Naive thymus-derived CD4-positive, alpha-beta T cell (primary cell): ENCODE data around the gene CADPS. TPM values are rescaled to one million over a fixed set of nuclear protein-coding genes. Genes with fewer than 3 reads are reported as not detected.

ENCODE experiments used
- ATAC-seq: fragments of 150-1000 bp; cut with Tn5 transposase; 2 replicates; pipeline ENCODE4 v1.10.0; 2021; ENCODE audit warnings: mild to moderate bottlenecking, moderate library complexity
- CTCF ChIA-PET: fragments of 350-600 bp; sonication (Branson Sonifier 250); formaldehyde crosslinking; loops from one replicate; lab custom pipeline; 2021; ENCODE audit warnings: antibody characterized with exemption; lab: Charles Lee
- POLR2A ChIA-PET: fragments of 350-600 bp; sonication (Branson Sonifier 250); formaldehyde crosslinking; loops from one replicate; lab custom pipeline; 2021; ENCODE audit warnings: antibody characterized with exemption, inconsistent platforms; lab: Charles Lee
- DNase-seq, 9 donors: peaks; one replicate each; pipeline versions ENCODE4 v3.0.0 to v3.0.0-alpha.2; 2020 to 2022; ENCODE audit warnings: mixed read lengths in 1 of 9
- H3K27ac ChIP-seq: one replicate; pipeline ENCODE4 v1.7.0; 2013; ENCODE audit warnings: mild to moderate bottlenecking, low read depth, low read length, moderate library complexity
- H3K27me3 ChIP-seq, 2 donors: one replicate each; pipeline ENCODE4 v1.7.0; 2013; ENCODE audit warnings: low read length in 2 of 2, mild to moderate bottlenecking in 2 of 2, moderate library complexity in 2 of 2; ENCODE audit not compliant: control insufficient read depth in 2 of 2, insufficient read depth in 2 of 2
- H3K36me3 ChIP-seq, 3 experiments: 1 replicate in 2 of 3; 2 replicates in 1 of 3; pipeline ENCODE4 v1.7.0; 2013; ENCODE audit warnings: low read length in 3 of 3, mild to moderate bottlenecking in 3 of 3, moderate library complexity in 1 of 3; ENCODE audit not compliant: insufficient read depth in 3 of 3, control insufficient read depth in 2 of 3
- H3K4me1 ChIP-seq, 2 donors: one replicate each; pipeline ENCODE4 v1.7.0; 2013; ENCODE audit warnings: low read length in 2 of 2, mild to moderate bottlenecking in 2 of 2, moderate library complexity in 1 of 2; ENCODE audit not compliant: control insufficient read depth in 2 of 2, insufficient read depth in 2 of 2
- H3K4me3 ChIP-seq: 2 replicates; pipeline ENCODE4 v1.7.0; 2013; ENCODE audit warnings: mild to moderate bottlenecking, low read length
- H3K9me3 ChIP-seq, 3 experiments: 1 replicate in 2 of 3; 2 replicates in 1 of 3; pipeline ENCODE4 v1.7.0; 2013; ENCODE audit warnings: low read length in 3 of 3; ENCODE audit not compliant: control insufficient read depth in 2 of 3
- H3K27ac Mint-ChIP-seq, 9 donors: one replicate each; pipeline ENCODE4 v1.8.0; 2020 to 2022; ENCODE audit warnings: mixed read lengths in 9 of 9, mild to moderate bottlenecking in 8 of 9, moderate library complexity in 5 of 9, inconsistent platforms in 2 of 9
- H3K27me3 Mint-ChIP-seq, 5 donors: one replicate each; pipeline ENCODE4 v1.8.0; 2021 to 2022; ENCODE audit warnings: mixed read lengths in 5 of 5, mild to moderate bottlenecking in 1 of 5
- H3K36me3 Mint-ChIP-seq, 5 donors: one replicate each; pipeline ENCODE4 v1.8.0; 2020 to 2022; ENCODE audit warnings: mixed read lengths in 5 of 5, mild to moderate bottlenecking in 3 of 5, inconsistent platforms in 1 of 5
- H3K4me1 Mint-ChIP-seq, 7 donors: one replicate each; pipeline ENCODE4 v1.8.0; 2020 to 2022; ENCODE audit warnings: mixed read lengths in 7 of 7, mild to moderate bottlenecking in 3 of 7, inconsistent platforms in 1 of 7
- H3K4me3 Mint-ChIP-seq, 10 donors: one replicate each; pipeline ENCODE4 v1.8.0; 2020 to 2022; ENCODE audit warnings: mild to moderate bottlenecking in 10 of 10, mixed read lengths in 10 of 10, moderate library complexity in 6 of 10, inconsistent platforms in 2 of 10
- H3K9me3 Mint-ChIP-seq, 11 donors: one replicate each; pipeline ENCODE4 v1.8.0; 2020 to 2022; ENCODE audit warnings: mixed read lengths in 11 of 11, mild to moderate bottlenecking in 4 of 11, inconsistent platforms in 1 of 11, moderate library complexity in 1 of 11
- intact Hi-C, 2 donors: fragments of 100-400 bp; cut with micrococcal nuclease; formaldehyde crosslinking; loops; one replicate each; pipeline ENCODE4 v1.15.1; 2023
- polyA plus RNA-seq, 2 donors: library from polyadenylated mRNA; unstranded; fragments of 300-500 nt; fragmentation: Illumina TruSeq; gene quantifications; one replicate each; pipeline ENCODE4 v1.2.3, GENCODE V29; 2021
- total RNA-seq, 6 experiments: library from RNA in 5 of 6; stranded (reverse) in 5 of 6; gene quantifications; 1 replicate in 5 of 6; 2 replicates in 1 of 6; pipeline ENCODE4 v1.2.3 and lab custom pipeline; 2021 to 2026

Gene CADPS
- total and polyA plus RNA-seq, 7 experiments from 2014 or later: not detected

DNA sequence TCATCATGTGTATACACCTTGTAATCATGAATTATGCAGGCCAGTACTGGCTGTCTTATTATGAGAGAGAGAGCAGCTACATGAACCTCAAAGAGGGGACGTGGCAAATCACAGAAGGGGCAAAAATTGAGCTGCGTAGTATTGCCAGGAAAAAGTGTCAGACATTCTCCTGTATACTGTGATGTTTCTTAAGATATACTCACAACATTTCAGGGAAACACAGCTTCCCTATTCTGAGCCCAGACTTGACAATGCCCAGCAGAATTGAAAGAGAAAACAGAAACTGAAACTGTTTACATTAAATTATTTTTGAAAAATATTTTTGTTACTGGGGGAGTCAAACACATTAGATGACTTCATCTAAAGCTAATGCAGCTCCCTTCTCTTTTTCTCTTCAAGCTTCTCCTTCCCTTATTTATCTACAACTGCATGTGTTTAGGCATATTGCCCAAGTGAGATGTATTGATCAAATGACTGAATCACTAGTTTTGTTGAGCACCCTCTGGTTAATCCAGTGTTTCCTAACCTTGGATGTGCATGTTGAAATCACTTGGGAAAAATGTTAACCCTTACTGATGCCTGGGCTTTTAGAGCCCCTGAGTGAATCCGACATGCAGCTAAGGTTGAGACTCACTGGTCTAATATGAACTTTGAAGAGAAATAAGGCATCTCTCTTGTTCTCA, 39.5 kb downstream of the CADPS start:
- Histone ChIP-seq H3K27me3 (no peaks in the 10 kb centered on the region), H3K4me1 (no peaks in the 10 kb centered on the region), H3K36me3 (no peaks in the 10 kb centered on the region), H3K4me3 (no peak overlapping the region), H3K27ac (no peak overlapping the region), H3K9me3 (no peaks in the 10 kb centered on the region)
- no peak overlapping the region for H3K27ac Mint-ChIP-seq
- no peak for DNase-seq
- no peaks in the 10 kb centered on the region for H3K36me3 Mint-ChIP-seq
- peaks cover 0 to 6% (median 0%) of the 10 kb centered on the region in 11 donors for H3K9me3 Mint-ChIP-seq
- no peak for ATAC-seq
- CTCF ChIA-PET: no interaction called here
- peaks cover 0 to 3% (median 0%) of the 10 kb centered on the region in 7 donors for H3K4me1 Mint-ChIP-seq
- intact Hi-C loops: no loop called here
- no peak overlapping the region for H3K4me3 Mint-ChIP-seq
- POLR2A ChIA-PET: no interaction called here
- peaks cover 0 to 6% (median 0%) of the 10 kb centered on the region in 5 donors for H3K27me3 Mint-ChIP-seq

DNA sequence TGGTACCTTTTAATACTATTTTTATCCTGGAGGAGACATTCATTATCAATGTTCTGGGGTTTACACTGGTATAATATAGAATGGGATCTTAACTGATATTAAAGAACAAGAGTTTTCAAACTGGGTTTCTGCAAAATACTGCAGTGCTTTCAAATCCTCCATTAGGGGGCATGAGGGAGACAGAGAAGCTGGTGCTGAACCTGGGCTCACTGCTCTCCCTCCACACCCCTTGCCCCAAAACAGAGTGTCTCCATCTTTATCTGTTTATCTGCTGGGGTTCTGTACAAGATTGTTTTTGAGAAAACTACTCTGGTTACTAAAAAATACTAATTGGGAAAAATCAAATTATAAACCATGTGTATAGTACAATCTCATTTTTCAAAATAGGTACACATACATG, 41.7 kb downstream of the CADPS start:
- H3K27me3 ChIP-seq: no peaks in the 10 kb centered on the region
- no peak overlapping the region for H3K4me3 ChIP-seq
- no peaks in the 10 kb centered on the region for H3K4me1 ChIP-seq
- ChIA-PET CTCF (no interaction called here), POLR2A (no interaction called here)
- no peaks in the 10 kb centered on the region for H3K27me3 Mint-ChIP-seq
- intact Hi-C loops: no loop called here
- no peak overlapping the region for H3K27ac Mint-ChIP-seq
- H3K9me3 Mint-ChIP-seq: no peaks in the 10 kb centered on the region
- H3K4me1 Mint-ChIP-seq: peaks cover 0 to 3% (median 0%) of the 10 kb centered on the region in 7 donors
- ATAC-seq (no peak), DNase-seq (no peak)
- no peaks in the 10 kb centered on the region for H3K36me3 ChIP-seq
- H3K36me3 Mint-ChIP-seq: no peaks in the 10 kb centered on the region
- H3K27ac ChIP-seq: no peak overlapping the region
- H3K9me3 ChIP-seq: no peaks in the 10 kb centered on the region
- H3K4me3 Mint-ChIP-seq: no peak overlapping the region

DNA sequence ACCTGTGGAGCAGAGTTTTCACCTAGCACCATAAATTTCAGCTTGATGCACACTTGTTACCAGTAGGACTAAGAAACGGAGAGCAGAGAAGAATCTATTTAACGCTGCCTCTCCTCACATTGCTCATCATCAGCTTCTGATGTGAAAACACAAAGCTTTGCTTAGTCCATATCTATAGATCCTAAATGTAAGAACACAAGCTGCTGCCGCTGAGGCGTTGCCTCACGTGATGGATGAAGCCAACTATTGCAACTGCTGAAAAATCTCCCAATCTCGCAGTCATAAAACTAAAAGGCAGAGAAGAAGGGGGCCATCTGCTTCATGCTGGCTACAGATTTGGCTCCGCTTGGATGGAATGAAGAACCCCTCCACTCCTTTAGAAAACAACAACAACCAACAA, 42.7 kb downstream of the CADPS start:
- Mint-ChIP-seq H3K36me3 (no peaks in the 10 kb centered on the region), H3K9me3 (no peaks in the 10 kb centered on the region), H3K4me1 (peaks cover 0 to 3% (median 0%) of the 10 kb centered on the region in 7 donors), H3K4me3 (no peak overlapping the region), H3K27ac (no peak overlapping the region), H3K27me3 (no peaks in the 10 kb centered on the region)
- no peak for ATAC-seq
- H3K4me3 ChIP-seq: no peak overlapping the region
- intact Hi-C loops: no loop called here
- H3K36me3 ChIP-seq: no peaks in the 10 kb centered on the region
- DNase-seq: no peak
- no peaks in the 10 kb centered on the region for H3K4me1 ChIP-seq
- H3K9me3 ChIP-seq: no peaks in the 10 kb centered on the region
- CTCF ChIA-PET: no interaction called here
- no peak overlapping the region for H3K27ac ChIP-seq
- POLR2A ChIA-PET: no interaction called here
- H3K27me3 ChIP-seq: no peaks in the 10 kb centered on the region

DNA sequence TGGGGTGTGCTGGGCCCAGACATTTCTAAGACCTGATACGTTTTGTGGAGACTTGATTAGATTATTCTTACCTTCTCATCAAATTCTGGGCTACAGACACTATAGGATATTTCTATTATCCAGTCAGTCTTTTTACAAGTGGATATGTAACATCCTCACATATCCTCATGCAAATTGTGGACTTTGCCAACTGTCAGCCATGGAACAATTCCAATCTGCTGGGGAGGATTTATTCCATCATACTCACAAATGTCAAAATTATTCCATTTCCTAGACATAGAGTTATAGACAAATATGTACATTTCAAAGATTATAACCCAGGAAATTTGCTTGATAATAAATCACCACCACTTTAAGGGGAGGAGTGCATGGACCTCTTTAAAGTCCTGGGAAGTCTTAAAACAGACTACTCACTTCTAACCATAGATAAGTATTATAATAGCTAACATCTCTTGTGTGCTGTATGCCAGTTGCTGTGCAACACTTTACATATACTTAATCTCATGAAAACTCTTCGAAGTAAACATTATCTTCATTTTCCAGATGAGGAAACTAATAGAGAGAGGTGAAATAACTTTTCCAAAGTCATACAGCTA, 44.4 kb downstream of the CADPS start:
- Histone ChIP-seq H3K27me3 (no peaks in the 10 kb centered on the region), H3K4me3 (no peak overlapping the region), H3K36me3 (no peaks in the 10 kb centered on the region), H3K4me1 (no peaks in the 10 kb centered on the region), H3K27ac (no peak overlapping the region), H3K9me3 (no peaks in the 10 kb centered on the region)
- Mint-ChIP-seq H3K9me3 (peaks cover 0 to 6% (median 0%) of the 10 kb centered on the region in 11 donors), H3K4me3 (no peak overlapping the region), H3K36me3 (no peaks in the 10 kb centered on the region), H3K27ac (no peak overlapping the region), H3K4me1 (peaks cover 0 to 3% (median 0%) of the 10 kb centered on the region in 7 donors), H3K27me3 (no peaks in the 10 kb centered on the region)
- ATAC-seq (no peak), DNase-seq (no peak)
- CTCF ChIA-PET: no interaction called here
- POLR2A ChIA-PET: no interaction called here
- intact Hi-C loops: no loop called here

DNA sequence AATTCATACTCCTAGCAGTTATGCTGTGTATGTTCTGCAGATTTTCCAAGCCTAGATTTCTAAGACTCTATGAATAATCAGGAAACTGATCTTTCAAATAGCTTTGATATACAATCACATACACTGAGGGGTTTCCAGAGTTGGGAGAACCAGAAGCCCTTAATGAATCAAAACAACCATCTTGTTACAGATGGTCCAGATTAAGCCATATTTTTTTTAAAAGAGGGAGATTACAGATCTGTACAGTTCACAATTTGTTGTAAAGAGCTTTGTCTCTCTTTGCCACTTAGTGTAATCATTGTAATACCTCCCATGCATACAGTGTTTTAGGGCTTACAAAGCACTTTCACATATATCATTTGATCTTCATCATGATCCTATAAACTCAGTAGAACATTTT, 47.7 kb downstream of the CADPS start:
- CTCF ChIA-PET: no interaction called here

DNA sequence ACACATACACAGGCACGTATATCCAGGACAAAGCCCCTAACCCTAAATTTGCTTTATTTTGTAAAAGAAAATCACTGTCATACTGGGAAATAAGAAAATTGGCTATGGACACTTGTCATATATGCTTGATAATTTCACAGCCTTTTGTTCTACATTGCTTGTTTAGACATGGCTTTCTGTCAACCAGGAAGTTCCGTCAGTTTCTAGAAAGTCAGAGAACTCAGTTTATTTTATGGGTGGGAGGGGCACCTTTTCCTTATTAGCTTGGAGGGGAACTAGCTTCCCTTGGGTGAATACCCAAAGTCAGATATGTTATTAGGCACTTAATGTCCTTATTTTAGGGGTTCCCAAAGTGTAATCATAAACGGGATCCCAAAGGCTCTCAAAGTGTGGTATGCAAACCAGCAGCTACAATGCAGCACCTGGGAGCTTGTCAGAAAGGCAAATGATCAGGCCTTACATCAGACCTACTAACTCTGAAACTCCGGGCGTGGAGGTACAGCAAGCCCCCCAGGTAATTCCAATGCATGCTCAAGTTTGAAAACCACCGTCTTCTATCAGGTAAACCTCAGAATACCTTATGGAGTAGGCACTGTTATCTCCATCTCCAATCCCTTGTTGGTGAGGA, 50.1 kb downstream of the CADPS start:
- peaks cover 0 to 3% (median 0%) of the 10 kb centered on the region in 5 donors for H3K27me3 Mint-ChIP-seq
- no peaks in the 10 kb centered on the region for H3K4me1 ChIP-seq
- ATAC-seq: no peak
- H3K27ac ChIP-seq: no peak overlapping the region
- no peaks in the 10 kb centered on the region for H3K9me3 ChIP-seq
- CTCF ChIA-PET: no interaction called here
- intact Hi-C loops: no loop called here
- H3K36me3 Mint-ChIP-seq: no peaks in the 10 kb centered on the region
- POLR2A ChIA-PET: no interaction called here
- H3K27ac Mint-ChIP-seq: no peak overlapping the region
- no peaks in the 10 kb centered on the region for H3K36me3 ChIP-seq
- no peaks in the 10 kb centered on the region for H3K4me1 Mint-ChIP-seq
- no peak overlapping the region for H3K4me3 Mint-ChIP-seq
- no peak for DNase-seq
- H3K9me3 Mint-ChIP-seq: peaks cover 0 to 12% (median 0%) of the 10 kb centered on the region in 11 donors
- H3K27me3 ChIP-seq: no peaks in the 10 kb centered on the region
- no peak overlapping the region for H3K4me3 ChIP-seq

More for the DNA sequence above, 47.7 kb downstream of the CADPS start:
- intact Hi-C loops: no loop called here
- H3K9me3 Mint-ChIP-seq: peaks cover 0 to 12% (median 0%) of the 10 kb centered on the region in 11 donors
- DNase-seq (no peak), ATAC-seq (no peak)
- Histone ChIP-seq H3K27me3 (no peaks in the 10 kb centered on the region), H3K4me3 (no peak overlapping the region), H3K27ac (no peak overlapping the region), H3K36me3 (no peaks in the 10 kb centered on the region), H3K9me3 (no peaks in the 10 kb centered on the region), H3K4me1 (no peaks in the 10 kb centered on the region)
- H3K4me1 Mint-ChIP-seq: no peaks in the 10 kb centered on the region
- H3K36me3 Mint-ChIP-seq: no peaks in the 10 kb centered on the region
- no peak overlapping the region for H3K27ac Mint-ChIP-seq
- no peaks in the 10 kb centered on the region for H3K27me3 Mint-ChIP-seq
- POLR2A ChIA-PET: no interaction called here
- H3K4me3 Mint-ChIP-seq: no peak overlapping the region
